ENCODE data around the gene PHACTR3. TPM values are rescaled to one million over a fixed set of nuclear protein-coding genes. Genes with fewer than 3 reads are reported as not detected.

PHACTR3 gene
- total and polyA plus RNA-seq, 2 of the 8 experiments (the other 6 are each of a cell fraction or from before 2014, with no cell fraction given) = 0.05 to 0.13 TPM

GRCh38 chr20:59737816-59738215, 133.5 kb downstream of the PHACTR3 start:
- FAIRE-seq = no peak
- Histone ChIP-seq H3K79me2 (ENCODE audit: control insufficient read depth in 1 of 2, insufficient read depth in 2 of 2, low read length in 2 of 2) (no peaks in the 10 kb centered on the region), H3K56ac (replicated peaks; ENCODE audit: insufficient read length, low read depth, low read length) (no peak overlapping the region), H4K5ac (ENCODE audit: insufficient read length, low read depth, low read length) (no peak overlapping the region), H3K23ac (ENCODE audit: insufficient read length) (no peak overlapping the region), H2BK20ac (ENCODE audit: low read length) (no peak overlapping the region), H3K9me3 (ENCODE audit: insufficient read depth in 2 of 2, low read depth in 1 of 2, low read length in 1 of 2) (peaks cover 90 to 98% of the 10 kb centered on the region in 2 experiments), H4K20me1 (replicated peaks in 1 of 2; ENCODE audit: control insufficient read depth in 1 of 2, insufficient read depth in 2 of 2, low read length in 2 of 2) (no peaks in the 10 kb centered on the region), H4K91ac (replicated peaks; ENCODE audit: insufficient read length, low read length) (no peak overlapping the region), H3K4me2 (ENCODE audit: insufficient read depth in 1 of 2, low read depth in 2 of 2, low read length in 2 of 2) (no peak overlapping the region), H3K9ac (replicated peaks in 1 of 4; ENCODE audit: extremely low read depth in 1 of 4, low read depth in 3 of 4, low read length in 3 of 4) (no peak overlapping the region), H2AFZ (ENCODE audit: low read length) (no peak overlapping the region), H3K4ac (replicated peaks; ENCODE audit: insufficient read length, low read depth, low read length) (no peak overlapping the region), H3K23me2 (ENCODE audit: low read depth, low read length) (no peaks in the 10 kb centered on the region), H3K4me3 (ENCODE audit: extremely low read depth in 1 of 4, insufficient read depth in 2 of 4, low read depth in 3 of 4, low read length in 4 of 4) (no peak overlapping the region), H3K4me1 (replicated peaks in 1 of 4; ENCODE audit: control insufficient read depth in 3 of 4, insufficient read depth in 4 of 4, low read length in 3 of 4) (no peaks in the 10 kb centered on the region), H2BK15ac (ENCODE audit: low read length) (no peak overlapping the region), H3K27ac (ENCODE audit: low read depth, low read length) (no peak overlapping the region), H2BK12ac (ENCODE audit: low read depth, low read length) (no peak overlapping the region), H3K14ac (ENCODE audit: insufficient read length) (no peak overlapping the region), H3K18ac (ENCODE audit: extremely low read depth, low read length) (no peak overlapping the region), H2BK5ac (ENCODE audit: low read depth, low read length) (no peak overlapping the region), H4K8ac (ENCODE audit: extremely low read depth, insufficient read depth, low read length) (no peak overlapping the region), H3K36me3 (ENCODE audit: control insufficient read depth in 2 of 4, insufficient read depth in 4 of 4, low read length in 3 of 4) (no peaks in the 10 kb centered on the region), H2BK120ac (replicated peaks; ENCODE audit: low read depth, low read length) (no peak overlapping the region), H3K27me3 (replicated peaks in 1 of 4; ENCODE audit: control insufficient read depth in 3 of 4, extremely low read depth in 1 of 4, insufficient read depth in 3 of 4, low read length in 3 of 4) (no peaks in the 10 kb centered on the region), H2AK5ac (ENCODE audit: low read depth, low read length) (no peak overlapping the region), H3K79me1 (ENCODE audit: low read depth, low read length) (no peaks in the 10 kb centered on the region)
- WGBS, 2 experiments (ENCODE audit: extremely low coverage in 1 of 2, insufficient coverage in 1 of 2, insufficient read length in 1 of 2, insufficient replicate concordance in 2 of 2, low coverage in 1 of 2, low lambda C conversion rate in 2 of 2, missing lambda C conversion rate in 1 of 2) = 59% methylated on average over 2 of the region's 4 CpGs; no CpG with 5 or more reads in 1 of the 2 experiments
- ChIA-PET POLR2A (ENCODE audit: partially characterized antibody) (no interaction called here), CTCF (ENCODE audit: partially characterized antibody) (interaction anchor here (1.6 kb wide), 1 partner anchor 10 kb away, joined by 4 read pairs; no protein-coding TSS in a partner anchor)
- no peak for DNase-seq (ENCODE audit: low read depth in 1 of 2, low spot score in 2 of 2)
- TF ChIP-seq RNF2 (IDR thresholded peaks at IDR 0.05; ENCODE audit: borderline replicate concordance, low read depth, low read length, missing control alignments, poor library complexity, severe bottlenecking) (no peak), CBX5 (IDR thresholded peaks at IDR 0.05; ENCODE audit: low read depth, low read length) (no peak), EGR1 (IDR thresholded peaks at IDR 0.05; ENCODE audit: borderline replicate concordance, low read depth, low read length) (no peak), CEBPB (IDR thresholded peaks at IDR 0.05; ENCODE audit: low read depth, low read length) (no peak)
